Kidney (tissue), 14 donors: ENCODE results near the gene CIBAR2. TPM values are rescaled to one million over a fixed set of nuclear protein-coding genes. Genes with fewer than 3 reads are reported as not detected.

ENCODE experiments used
- DNase-seq, 5 donors: peaks; one replicate each; pipeline ENCODE4 v3.0.0-alpha.2; 2013 to 2020
- FAIRE-seq: peaks from 2 replicates; lab custom pipeline; 2012; peaks lifted over from hg19 to GRCh38; lab: Jason Lieb, UNC
- H3K27ac ChIP-seq, 2 donors: one replicate each; pipeline ENCODE4 v1.7.0; 2013; ENCODE audit warnings: low read depth in 2 of 2, low read length in 2 of 2, inconsistent platforms in 1 of 2
- H3K27me3 ChIP-seq: one replicate; pipeline ENCODE4 v1.7.1; 2013; ENCODE audit warnings: low read length, inconsistent platforms; ENCODE audit not compliant: control insufficient read depth, insufficient read depth
- H3K36me3 ChIP-seq, 3 donors: one replicate each; pipeline versions ENCODE4 v1.7.0 to v1.7.1; 2013; ENCODE audit warnings: low read length in 3 of 3, control low read depth in 1 of 3, inconsistent platforms in 1 of 3; ENCODE audit not compliant: insufficient read depth in 3 of 3, control insufficient read depth in 2 of 3
- H3K4me1 ChIP-seq, 3 donors: one replicate each; pipeline versions ENCODE4 v1.7.0 to v1.7.1; 2013; ENCODE audit warnings: low read length in 3 of 3, inconsistent platforms in 1 of 3, low read depth in 1 of 3; ENCODE audit not compliant: control insufficient read depth in 2 of 3, insufficient read depth in 2 of 3
- H3K4me3 ChIP-seq, 3 donors: one replicate each; pipeline versions ENCODE4 v1.7.0 to v1.8.1; 2013; ENCODE audit warnings: low read length in 3 of 3, control low read depth in 1 of 3, inconsistent platforms in 1 of 3
- H3K9ac ChIP-seq, 3 donors: one replicate each; pipeline versions ENCODE4 v1.7.0 to v1.7.1; 2013; ENCODE audit warnings: low read length in 3 of 3, control low read depth in 1 of 3, inconsistent platforms in 1 of 3
- H3K9me3 ChIP-seq, 3 donors: one replicate each; pipeline versions ENCODE4 v1.7.0 to v1.7.1; 2013; ENCODE audit warnings: low read length in 3 of 3, control low read depth in 1 of 3, inconsistent platforms in 1 of 3; ENCODE audit not compliant: control insufficient read depth in 2 of 3, insufficient read depth in 1 of 3
- CTCF ChIP-seq: IDR thresholded peaks from 3 replicates; pipeline ENCODE4 v1.5.1; 2012; ENCODE audit warnings: mild to moderate bottlenecking, moderate library complexity, borderline replicate concordance; ENCODE audit not compliant: insufficient read depth; ENCODE audit errors: extremely low read depth
- intact Hi-C: fragments of 100-400 bp; cut with DNase I; formaldehyde crosslinking; loops from one replicate; pipeline ENCODE4 v1.11.1; 2022
- polyA plus RNA-seq: library from polyadenylated mRNA; stranded (reverse); fragments of 350-450 nt; fragmentation: Illumina TruSeq; extraction: RNeasy Lipid Tissue Mini Kit (QIAGEN cat#74804); gene quantifications from one replicate; pipeline ENCODE4 v1.2.3, GENCODE V29; 2014; ENCODE audit warnings: low read depth, low replicate concordance; ENCODE audit not compliant: insufficient read depth
- total RNA-seq: library from RNA; stranded (reverse); fragmentation: NEBNext Ultra II Directional; extraction: Animal tissue kit (Norgen Biotek cat#: 25700); gene quantifications from one replicate; pipeline ENCODE4 v1.2.1, GENCODE V29; 2021
- donor health status: control.
- donor health status: control.
- donor health status: control.
- donor health status: control.
- donor health status: control.
- donor health status: DM: yes; HTN: yes; CAD: no.
- donor health status: Normal renal cell carcinoma (clear cell type).

Gene CIBAR2
- total and polyA plus RNA-seq, 2 donors from 2014 or later, result 1.6 TPM; not detected in 1

- Histone ChIP-seq H3K9me3 (no peaks in the 10 kb centered on the region), H3K36me3 (no peaks in the 10 kb centered on the region), H3K9ac (no peak overlapping the region), H3K27ac (no peak overlapping the region), H3K27me3 (no peaks in the 10 kb centered on the region), H3K4me1 (peaks cover 4 to 22% (median 19%) of the 10 kb centered on the region in 3 donors), H3K4me3 (no peak overlapping the region)
- intact Hi-C loops, result no loop called here
- FAIRE-seq, result no peak
- no peak for TF ChIP-seq CTCF
- peak in 1 of 5 donors; percentile 67 for DNase-seq
Measured at GRCh38 chr16:85142129-85142513, 29.8 kb upstream of the CIBAR2 start.

GRCh38 chr16:85141491-85142128 lies 29.3 kb upstream of the CIBAR2 start:
- intact Hi-C loops, result no loop called here
- Histone ChIP-seq H3K27me3 (no peaks in the 10 kb centered on the region), H3K9me3 (no peaks in the 10 kb centered on the region), H3K27ac (no peak overlapping the region), H3K4me1 (peaks cover 3 to 24% (median 14%) of the 10 kb centered on the region in 3 donors), H3K36me3 (no peaks in the 10 kb centered on the region), H3K4me3 (no peak overlapping the region), H3K9ac (no peak overlapping the region)
- TF ChIP-seq CTCF, result no peak
- DNase-seq (no peak), FAIRE-seq (no peak)

DNA sequence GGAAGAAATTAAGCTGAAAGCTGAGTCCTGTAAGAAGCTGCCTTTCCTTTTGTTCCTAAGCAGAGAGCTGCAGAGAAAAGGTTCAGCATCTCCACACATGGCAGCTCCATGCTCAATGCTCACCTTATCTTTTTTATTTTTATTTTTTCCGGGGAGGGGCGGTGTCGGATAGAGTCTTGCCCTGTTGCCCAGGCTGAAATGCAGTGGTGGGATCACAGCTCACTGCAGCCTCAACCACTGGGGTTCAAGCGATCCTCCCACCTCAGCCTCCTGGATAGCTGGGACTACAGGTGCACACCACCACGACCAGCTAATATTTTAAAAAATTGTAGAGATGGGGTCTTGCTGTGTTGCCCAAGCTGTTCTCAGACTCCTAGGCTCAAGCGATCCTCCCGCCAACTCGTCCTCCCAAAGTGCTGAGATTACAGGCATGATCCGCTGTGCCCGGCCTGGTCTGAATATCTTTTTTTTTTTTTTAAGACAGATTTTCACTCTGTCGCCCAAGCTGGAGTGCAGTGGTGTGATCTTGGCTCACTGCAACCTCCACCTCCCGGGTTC lies 28.3 kb upstream of the CIBAR2 start:
- H3K27me3 ChIP-seq, result no peaks in the 10 kb centered on the region
- TF ChIP-seq CTCF, result no peak
- intact Hi-C loops, result no loop called here
- H3K9me3 ChIP-seq, result no peaks in the 10 kb centered on the region
- H3K9ac ChIP-seq, result no peak overlapping the region
- no peak overlapping the region for H3K27ac ChIP-seq
- DNase-seq, result no peak
- no peak overlapping the region for H3K4me3 ChIP-seq
- H3K36me3 ChIP-seq, result no peaks in the 10 kb centered on the region
- no peak for FAIRE-seq
- H3K4me1 ChIP-seq, result peaks cover 0 to 21% (median 3%) of the 10 kb centered on the region in 3 donors
